IPS DF 6.9 (cell line): ENCODE measurements around the gene ZSCAN10.
"Not testable (repeated sequence)": the region's sequence is repeated elsewhere in the genome, so short reads cannot be mapped to it uniquely, and the experiment has no call there.

ENCODE experiments used
- DNase-seq: peaks from one replicate; pipeline ENCODE4 v3.0.0-alpha.2; 2013; ENCODE audit warnings: low read depth, low spot score
- H3K27ac ChIP-seq: one replicate; pipeline ENCODE4 v1.5.1; 2013; ENCODE audit warnings: low read length, control low read depth
- H3K27me3 ChIP-seq: 2 replicates; pipeline ENCODE4 v1.6.1; 2013; ENCODE audit warnings: mild to moderate bottlenecking, low read length; ENCODE audit not compliant: control insufficient read depth, insufficient read depth
- H3K36me3 ChIP-seq: 2 replicates; pipeline ENCODE4 v1.6.1; 2013; ENCODE audit warnings: low read length; ENCODE audit not compliant: control insufficient read depth, insufficient read depth
- H3K4me1 ChIP-seq: 2 replicates; pipeline ENCODE4 v1.6.1; 2013; ENCODE audit warnings: low read length; ENCODE audit not compliant: control insufficient read depth, insufficient read depth
- H3K4me3 ChIP-seq: 2 replicates; pipeline ENCODE4 v1.5.1; 2013; ENCODE audit warnings: mild to moderate bottlenecking, low read length
- H3K9me3 ChIP-seq: 2 replicates; pipeline ENCODE4 v1.6.1; 2013; ENCODE audit warnings: low read length, inconsistent platforms; ENCODE audit not compliant: control insufficient read depth, insufficient read depth
- WGBS: extraction: QIAGEN DNeasy Blood & Tissue Kit; methylation state at CpG from one replicate; pipeline ENCODE4 v1.1.7; 2013; ENCODE audit warnings: mixed read lengths, missing lambda C conversion rate; ENCODE audit not compliant: insufficient read length, insufficient coverage; 5-methylcytosine and 5-hydroxymethylcytosine counted together

ZSCAN10 gene

GRCh38 chr16:3069146-3069545 lies 29.9 kb downstream of the ZSCAN10 start:
- H3K4me1 ChIP-seq, H3K9me3 ChIP-seq, H3K4me3 ChIP-seq, DNase-seq, H3K27me3 ChIP-seq, H3K36me3 ChIP-seq, H3K27ac ChIP-seq: not testable (repeated sequence)
- no CpG with 5 or more reads among the region's 11 CpGs for WGBS

GRCh38 chr16:3068487-3068886 lies 30.6 kb downstream of the ZSCAN10 start:
- H3K9me3 ChIP-seq = no peaks in the 10 kb centered on the region
- no peak overlapping the region for H3K4me3 ChIP-seq
- no peaks in the 10 kb centered on the region for H3K36me3 ChIP-seq
- no peak for DNase-seq
- WGBS = no CpG with 5 or more reads among the region's 4 CpGs
- no peak overlapping the region for H3K27ac ChIP-seq
- H3K4me1 ChIP-seq = peaks cover 2% of the 10 kb centered on the region; the same call in 1 of the 2 replicates
- no peaks in the 10 kb centered on the region for H3K27me3 ChIP-seq

- no peak for DNase-seq
- Histone ChIP-seq H3K4me1 (peaks cover 2% of the 10 kb centered on the region; the same call in 1 of the 2 replicates), H3K9me3 (no peaks in the 10 kb centered on the region), H3K27me3 (no peaks in the 10 kb centered on the region), H3K4me3 (no peak overlapping the region), H3K36me3 (no peaks in the 10 kb centered on the region), H3K27ac (no peak overlapping the region)
- no CpG with 5 or more reads among the region's 7 CpGs for WGBS
Measured at GRCh38 chr16:3066440-3066748, 32.7 kb downstream of the ZSCAN10 start.

- no peak for DNase-seq
- Histone ChIP-seq H3K27me3 (no peaks in the 10 kb centered on the region), H3K4me3 (no peak overlapping the region), H3K9me3 (no peaks in the 10 kb centered on the region), H3K4me1 (peaks cover 2% of the 10 kb centered on the region; the same call in 1 of the 2 replicates), H3K36me3 (no peaks in the 10 kb centered on the region), H3K27ac (no peak overlapping the region)
- WGBS = no CpG with 5 or more reads among the region's 26 CpGs
Measured at GRCh38 chr16:3065742-3066439, 33.2 kb downstream of the ZSCAN10 start.

GRCh38 chr16:3065069-3065741 lies 33.9 kb downstream of the ZSCAN10 start, which contains the start of gene IL32:
Gene IL32 (plus strand): TSS chr16:3065640. CDS start chr16:3065812, 172 bp downstream.
- no peak within 1 kb of the TSS for H3K27ac ChIP-seq
- H3K4me3 ChIP-seq = no peak within 1 kb of the TSS

GRCh38 chr16:3063625-3064386 lies 35.3 kb downstream of the ZSCAN10 start:
- peaks cover 5% of the 10 kb centered on the region for H3K4me1 ChIP-seq
- no peaks in the 10 kb centered on the region for H3K36me3 ChIP-seq
- no peak for DNase-seq
- H3K4me3 ChIP-seq = no peak overlapping the region
- WGBS = no CpG with 5 or more reads among the region's 8 CpGs
- H3K27ac ChIP-seq = no peak overlapping the region
- H3K27me3 ChIP-seq = no peaks in the 10 kb centered on the region
- no peaks in the 10 kb centered on the region for H3K9me3 ChIP-seq

More at GRCh38 chr16:3065069-3065741, 33.9 kb downstream of the ZSCAN10 start, which contains the start of gene IL32:
- peaks cover 2% of the 10 kb centered on the region; the same call in 1 of the 2 replicates for H3K4me1 ChIP-seq
- no peaks in the 10 kb centered on the region for H3K27me3 ChIP-seq
- H3K36me3 ChIP-seq = no peaks in the 10 kb centered on the region
- H3K9me3 ChIP-seq = no peaks in the 10 kb centered on the region
- no CpG with 5 or more reads among the region's 13 CpGs for WGBS
- DNase-seq = no peak

- no peak for DNase-seq
- Histone ChIP-seq H3K36me3 (no peaks in the 10 kb centered on the region), H3K9me3 (no peaks in the 10 kb centered on the region), H3K4me1 (peaks cover 5% of the 10 kb centered on the region), H3K27ac (no peak overlapping the region), H3K27me3 (no peaks in the 10 kb centered on the region), H3K4me3 (no peak overlapping the region)
- WGBS = no CpG with 5 or more reads among the region's 6 CpGs
Measured at GRCh38 chr16:3062553-3062952, 36.5 kb downstream of the ZSCAN10 start.

- Histone ChIP-seq H3K9me3 (no peaks in the 10 kb centered on the region), H3K36me3 (no peaks in the 10 kb centered on the region), H3K27me3 (no peaks in the 10 kb centered on the region), H3K27ac (no peak overlapping the region), H3K4me1 (peaks cover 5% of the 10 kb centered on the region), H3K4me3 (no peak overlapping the region)
- no peak for DNase-seq
- WGBS = no CpG with 5 or more reads among the region's 14 CpGs
Measured at GRCh38 chr16:3060339-3061127, 38.6 kb downstream of the ZSCAN10 start.

- DNase-seq = no peak
- Histone ChIP-seq H3K36me3 (no peaks in the 10 kb centered on the region), H3K4me3 (no peak overlapping the region; the same call in 1 of the 2 replicates), H3K9me3 (no peaks in the 10 kb centered on the region), H3K27me3 (no peaks in the 10 kb centered on the region), H3K27ac (no peak overlapping the region), H3K4me1 (peaks cover 5% of the 10 kb centered on the region)
- no CpG with 5 or more reads among the region's 9 CpGs for WGBS
Measured at GRCh38 chr16:3059723-3060242, 39.3 kb downstream of the ZSCAN10 start.
